IMR-90 (cell line): Measurements from ENCODE around the gene DYDC1. TPM values are rescaled to one million over a fixed set of nuclear protein-coding genes. Genes with fewer than 3 reads are reported as not detected.

Experiments
- ATAC-seq: fragments of 200-7000 bp; cut with Tn5 transposase; 2 replicates; pipeline ENCODE4 v1.9.1; 2020; ENCODE audit warnings: low read depth, mild to moderate bottlenecking, moderate library complexity
- BruUV-seq: library from RNA; stranded (reverse); fragments of 400-500 nt; replicated peaks from 2 replicates; lab custom pipeline; 2021; lab: Mats Ljungman, UMichigan
- CTCF ChIA-PET: fragments of 300-600 bp; formaldehyde crosslinking; extraction: SDS; loops from one replicate; lab custom pipeline; 2021; ENCODE audit warnings: antibody characterized with exemption; lab: Yijun Ruan, JAX
- POLR2A ChIA-PET: fragments of 300-600 bp; sonication (Branson Sonifier 250); formaldehyde crosslinking; loops from one replicate; lab custom pipeline; 2022; ENCODE audit warnings: antibody characterized with exemption; ENCODE audit not compliant: unreplicated experiment; lab: Charles Lee
- DNase-seq: peaks from one replicate; pipeline ENCODE4 v3.0.0; 2013
- H2AFZ ChIP-seq: replicated peaks from 2 replicates; pipeline ENCODE3; 2013; ENCODE audit warnings: low read length, mild to moderate bottlenecking; ENCODE audit not compliant: poor library complexity
- H2AK5ac ChIP-seq: 2 replicates; pipeline ENCODE4 v1.6.1; 2013; ENCODE audit warnings: low read depth, low read length, inconsistent platforms
- H2AK9ac ChIP-seq: replicated peaks from 2 replicates; pipeline ENCODE3; 2013; ENCODE audit warnings: mild to moderate bottlenecking, low read depth, low read length, moderate library complexity; ENCODE audit not compliant: poor library complexity
- H2BK120ac ChIP-seq: 2 replicates; pipeline ENCODE4 v1.6.1; 2013; ENCODE audit warnings: low read depth, low read length, inconsistent platforms
- H2BK15ac ChIP-seq: 3 replicates; pipeline ENCODE4 v1.6.1; 2013; ENCODE audit warnings: low read depth, low read length, inconsistent platforms
- H2BK20ac ChIP-seq: 2 replicates; pipeline ENCODE4 v1.6.1; 2013; ENCODE audit warnings: low read depth, mild to moderate bottlenecking, inconsistent platforms, low read length, moderate library complexity
- H2BK5ac ChIP-seq: 2 replicates; pipeline ENCODE4 v1.6.1; 2013; ENCODE audit warnings: mild to moderate bottlenecking, low read depth, low read length, inconsistent platforms; ENCODE audit not compliant: poor library complexity, severe bottlenecking
- H3K14ac ChIP-seq: replicated peaks from 2 replicates; pipeline ENCODE4 v1.6.1; 2013; ENCODE audit warnings: low read depth, low read length, inconsistent platforms
- H3K18ac ChIP-seq: 2 replicates; pipeline ENCODE4 v1.6.1; 2013; ENCODE audit warnings: low read depth, low read length, control low read depth
- H3K23ac ChIP-seq: 2 replicates; pipeline ENCODE4 v1.6.1; 2013; ENCODE audit warnings: low read depth, low read length, inconsistent platforms
- H3K27ac ChIP-seq: 2 replicates; pipeline ENCODE4 v1.5.1; 2013; ENCODE audit warnings: mild to moderate bottlenecking, control low read depth, low read length; ENCODE audit not compliant: insufficient read depth
- H3K27me3 ChIP-seq: 2 replicates; pipeline ENCODE4 v1.6.1; 2013; ENCODE audit warnings: low read length; ENCODE audit not compliant: control insufficient read depth, insufficient read depth
- H3K36me3 ChIP-seq: 2 replicates; pipeline ENCODE4 v1.6.1; 2013; ENCODE audit warnings: low read length, mixed read lengths; ENCODE audit not compliant: control insufficient read depth, insufficient read depth
- H3K4ac ChIP-seq: 2 replicates; pipeline ENCODE4 v1.6.1; 2013; ENCODE audit warnings: low read depth, low read length, inconsistent platforms
- H3K4me1 ChIP-seq: 2 replicates; pipeline ENCODE4 v1.6.1; 2013; ENCODE audit warnings: low read length, mixed read lengths; ENCODE audit not compliant: control insufficient read depth, insufficient read depth
- H3K4me2 ChIP-seq: 2 replicates; pipeline ENCODE4 v1.6.1; 2013; ENCODE audit warnings: low read depth, mild to moderate bottlenecking, control low read depth, low read length, moderate library complexity
- H3K4me3 ChIP-seq: 2 replicates; pipeline ENCODE4 v1.5.1; 2013; ENCODE audit warnings: low read depth, mild to moderate bottlenecking, control low read depth, low read length, moderate library complexity; ENCODE audit not compliant: insufficient read depth
- H3K56ac ChIP-seq: 2 replicates; pipeline ENCODE4 v1.6.1; 2013; ENCODE audit warnings: low read length, inconsistent platforms; ENCODE audit not compliant: insufficient read depth; ENCODE audit errors: extremely low read depth
- H3K79me1 ChIP-seq, 2 experiments: 2 replicates each; pipeline ENCODE4 v1.6.1; 2013; ENCODE audit warnings: low read length in 2 of 2, inconsistent platforms in 1 of 2, low read depth in 1 of 2
- H3K9ac ChIP-seq: 2 replicates; pipeline ENCODE4 v1.6.1; 2013; ENCODE audit warnings: low read depth, low read length, control low read depth
- H3K9me1 ChIP-seq: 2 replicates; pipeline ENCODE4 v1.6.1; 2013; ENCODE audit warnings: low read length, inconsistent platforms; ENCODE audit not compliant: insufficient read depth
- H3K9me3 ChIP-seq: 2 replicates; pipeline ENCODE4 v1.6.1; 2013; ENCODE audit warnings: low read length; ENCODE audit not compliant: control insufficient read depth, insufficient read depth
- H4K20me1 ChIP-seq: 2 replicates; pipeline ENCODE4 v1.6.1; 2013; ENCODE audit warnings: low read length, inconsistent platforms; ENCODE audit not compliant: insufficient read depth
- H4K5ac ChIP-seq: 2 replicates; pipeline ENCODE4 v1.6.1; 2013; ENCODE audit warnings: mild to moderate bottlenecking, low read depth, low read length, control low read depth
- H4K8ac ChIP-seq, 2 experiments: 2 replicates each; pipeline ENCODE4 v1.6.1; 2013; ENCODE audit warnings: low read depth in 2 of 2, low read length in 2 of 2, control low read depth in 1 of 2, inconsistent platforms in 1 of 2
- H4K91ac ChIP-seq: 2 replicates; pipeline ENCODE4 v1.6.1; 2013; ENCODE audit warnings: low read depth, low read length, inconsistent platforms; ENCODE audit not compliant: insufficient read depth
- CEBPB ChIP-seq: IDR thresholded peaks from 2 replicates; pipeline ENCODE4 v1.6.1; 2012; ENCODE audit warnings: low read depth, low read length, improper control_type of control experiment
- CHD1 ChIP-seq: IDR thresholded peaks from 2 replicates; pipeline ENCODE4 v1.6.1; 2012; ENCODE audit warnings: low read depth, low read length, improper control_type of control experiment
- MAZ ChIP-seq: IDR thresholded peaks from 2 replicates; pipeline ENCODE4 v1.6.1; 2012; ENCODE audit warnings: low read depth, mild to moderate bottlenecking, low read length, improper control_type of control experiment, moderate library complexity, borderline replicate concordance
- RAD21 ChIP-seq: IDR thresholded peaks from 2 replicates; pipeline ENCODE4 v1.6.1; 2012; ENCODE audit warnings: low read length, improper control_type of control experiment
- WGBS, 2 experiments: methylation state at CpG; one replicate each; pipeline versions ENCODE4 v1.1.5 to v1.1.7; 2013; ENCODE audit warnings: missing lambda C conversion rate in 2 of 2; ENCODE audit not compliant: insufficient read length in 1 of 2; ENCODE audit errors: extremely low coverage in 2 of 2; 5-methylcytosine and 5-hydroxymethylcytosine counted together
- dilution Hi-C: fragments of 300-500 bp; cut with HindIII; formaldehyde crosslinking; loops from one replicate; pipeline ENCODE4 v1.14.3; 2018; ENCODE audit warnings: low sequenced_read_pairs; ENCODE audit not compliant: unreplicated experiment
- in situ Hi-C: fragments of 300-500 bp; cut with MboI; formaldehyde crosslinking; loops from 3 replicates; pipeline ENCODE4 v1.14.3; 2019; ENCODE audit warnings: low sequenced_read_pairs, inconsistent platforms, mixed read lengths
- intact Hi-C: fragments of 100-400 bp; cut with micrococcal nuclease; formaldehyde crosslinking; loops from 2 replicates; pipeline ENCODE4 v1.10.0; 2022
- polyA plus RNA-seq, 3 experiments: library from polyadenylated mRNA; depleted of rRNA; stranded (reverse); fragments of >200 nt; gene quantifications; 2 replicates each; pipeline ENCODE4 v1.2.3, GENCODE V29; 2012; ENCODE audit warnings: low replicate concordance in 1 of 3
- total RNA-seq: library from RNA; depleted of rRNA; stranded (reverse); fragments of >200 nt; gene quantifications from 2 replicates; pipeline ENCODE4 v1.2.3, GENCODE V29; 2012
- TF ChIP-seq, protein P1 (sequence below): fragments of 150-350 bp; IDR thresholded peaks from 2 replicates; pipeline ENCODE4 v1.6.1; 2016; ENCODE audit warnings: low read depth, mild to moderate bottlenecking, low read length, moderate library complexity, borderline replicate concordance

DYDC1 gene
- total and polyA plus RNA-seq, 2 of the 4 experiments (the other 2 are of a cell fraction), result not detected

DNA sequence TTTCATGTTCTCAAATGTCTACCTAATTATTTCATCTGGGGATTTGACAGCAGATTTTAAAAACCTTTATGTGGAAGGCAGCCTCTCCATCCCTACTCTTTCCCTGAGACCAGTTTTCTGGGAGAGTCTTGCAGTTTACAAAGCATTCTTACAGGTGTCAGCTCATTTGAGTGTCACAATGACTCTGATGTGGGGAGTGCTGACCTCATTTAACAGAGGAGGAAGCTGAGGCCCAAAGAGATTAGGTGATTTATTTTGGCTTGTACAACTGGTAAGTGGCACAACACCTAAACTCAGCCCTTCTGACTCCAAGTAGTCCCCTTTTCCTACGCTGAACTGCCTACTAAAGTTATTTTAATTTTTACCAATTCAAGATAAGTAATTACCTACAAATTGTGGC, 33.8 kb downstream of the DYDC1 start:
- H3K9ac ChIP-seq, result no peak overlapping the region
- H3K27ac ChIP-seq, result no peak overlapping the region
- H2AFZ ChIP-seq, result no peak overlapping the region
- no peak overlapping the region for H2BK15ac ChIP-seq
- no peak overlapping the region for H2BK5ac ChIP-seq
- ChIA-PET POLR2A (no interaction called here), CTCF (no interaction called here)
- TF ChIP-seq MAZ, result no peak
- TF ChIP-seq RAD21, result no peak
- TF ChIP-seq CEBPB, result no peak
- TF ChIP-seq, protein P1, sequence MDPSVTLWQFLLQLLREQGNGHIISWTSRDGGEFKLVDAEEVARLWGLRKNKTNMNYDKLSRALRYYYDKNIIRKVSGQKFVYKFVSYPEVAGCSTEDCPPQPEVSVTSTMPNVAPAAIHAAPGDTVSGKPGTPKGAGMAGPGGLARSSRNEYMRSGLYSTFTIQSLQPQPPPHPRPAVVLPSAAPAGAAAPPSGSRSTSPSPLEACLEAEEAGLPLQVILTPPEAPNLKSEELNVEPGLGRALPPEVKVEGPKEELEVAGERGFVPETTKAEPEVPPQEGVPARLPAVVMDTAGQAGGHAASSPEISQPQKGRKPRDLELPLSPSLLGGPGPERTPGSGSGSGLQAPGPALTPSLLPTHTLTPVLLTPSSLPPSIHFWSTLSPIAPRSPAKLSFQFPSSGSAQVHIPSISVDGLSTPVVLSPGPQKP, result no peak
- no peak for TF ChIP-seq CHD1
- H2AK9ac ChIP-seq, result no peak overlapping the region
- no peak overlapping the region for H4K91ac ChIP-seq
- H3K18ac ChIP-seq, result no peak overlapping the region
- H3K79me1 ChIP-seq, result no peaks in the 10 kb centered on the region
- no peaks in the 10 kb centered on the region for H3K36me3 ChIP-seq
- no peak overlapping the region for H3K14ac ChIP-seq
- ATAC-seq, result no peak
- H4K20me1 ChIP-seq, result no peaks in the 10 kb centered on the region
- in situ Hi-C loops, result no loop called here
- no peak overlapping the region for H3K4ac ChIP-seq
- DNase-seq, result no peak
- no peak overlapping the region for H3K23ac ChIP-seq
- H3K9me3 ChIP-seq, result no peaks in the 10 kb centered on the region
- no peak overlapping the region for H2BK20ac ChIP-seq
- BruUV-seq, result no TSS peak
- no peaks in the 10 kb centered on the region for H3K27me3 ChIP-seq
- H3K4me1 ChIP-seq, result no peaks in the 10 kb centered on the region
- no peak overlapping the region for H3K4me3 ChIP-seq
- H3K9me1 ChIP-seq, result no peaks in the 10 kb centered on the region
- intact Hi-C loops, result no loop called here
- no peak overlapping the region for H4K5ac ChIP-seq
- no peak overlapping the region for H2BK120ac ChIP-seq
- WGBS, 2 experiments, result no CpG with 5 or more reads among the region's 1 CpG
- no peak overlapping the region for H3K4me2 ChIP-seq
- H2AK5ac ChIP-seq, result no peak overlapping the region
- dilution Hi-C loops, result no loop called here
- no peak overlapping the region for H4K8ac ChIP-seq
- no peak overlapping the region for H3K56ac ChIP-seq
